Measurements from ENCODE around the gene FAH. TPM values are rescaled to one million over a fixed set of nuclear protein-coding genes. Genes with fewer than 3 reads are reported as not detected.

FAH gene
- total and polyA plus RNA-seq, 8 donors = 7.6 to 40.6 (median 18.9) TPM

DNA sequence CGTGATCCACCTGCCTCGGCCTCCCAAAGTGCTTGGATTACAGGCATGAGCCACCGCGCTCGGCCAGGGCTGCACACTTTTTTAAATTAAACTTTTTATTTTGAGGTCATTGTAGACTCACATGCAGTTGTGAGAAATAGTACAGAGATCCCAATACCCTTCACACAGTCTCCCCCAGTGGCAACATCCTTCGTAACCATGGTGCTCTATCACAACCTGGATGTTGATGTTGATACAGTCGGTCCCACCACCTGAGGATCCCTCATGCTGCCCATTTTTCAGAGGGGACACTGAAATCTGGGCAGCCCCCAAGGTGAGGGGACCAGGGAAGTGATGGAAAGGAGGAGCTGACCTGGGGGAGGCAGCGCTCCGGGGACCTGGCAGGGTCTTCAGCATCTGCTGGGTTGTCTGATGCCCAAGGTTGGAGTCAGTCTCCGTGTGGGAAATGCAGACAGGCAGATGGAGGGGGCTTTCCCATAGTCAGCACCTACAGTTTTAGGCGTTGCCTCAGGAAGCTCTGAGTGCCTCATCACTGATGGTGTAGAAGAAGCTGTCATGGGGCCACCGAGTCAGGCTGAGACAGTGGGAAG is 17.1 kb downstream of the FAH start:
- no peak for DNase-seq
- H3K27me3 ChIP-seq = no peaks in the 10 kb centered on the region
- H3K4me3 ChIP-seq = no peak overlapping the region
- H3K27ac ChIP-seq = no peak overlapping the region
- no peaks in the 10 kb centered on the region for H3K9me3 ChIP-seq
- peaks cover 0 to 17% (median 8%) of the 10 kb centered on the region in 4 donors for H3K4me1 ChIP-seq
- intact Hi-C loops (cut with DNase I; ENCODE audit: low total_unique reads) = no loop called here
- 91 to 98% (median 94%) methylated on average over 10 to 12 of the region's 12 CpGs for WGBS, 5 donors
- TF ChIP-seq EP300 (IDR thresholded peaks at IDR 0.05) = no peak
- TF ChIP-seq, protein P1, sequence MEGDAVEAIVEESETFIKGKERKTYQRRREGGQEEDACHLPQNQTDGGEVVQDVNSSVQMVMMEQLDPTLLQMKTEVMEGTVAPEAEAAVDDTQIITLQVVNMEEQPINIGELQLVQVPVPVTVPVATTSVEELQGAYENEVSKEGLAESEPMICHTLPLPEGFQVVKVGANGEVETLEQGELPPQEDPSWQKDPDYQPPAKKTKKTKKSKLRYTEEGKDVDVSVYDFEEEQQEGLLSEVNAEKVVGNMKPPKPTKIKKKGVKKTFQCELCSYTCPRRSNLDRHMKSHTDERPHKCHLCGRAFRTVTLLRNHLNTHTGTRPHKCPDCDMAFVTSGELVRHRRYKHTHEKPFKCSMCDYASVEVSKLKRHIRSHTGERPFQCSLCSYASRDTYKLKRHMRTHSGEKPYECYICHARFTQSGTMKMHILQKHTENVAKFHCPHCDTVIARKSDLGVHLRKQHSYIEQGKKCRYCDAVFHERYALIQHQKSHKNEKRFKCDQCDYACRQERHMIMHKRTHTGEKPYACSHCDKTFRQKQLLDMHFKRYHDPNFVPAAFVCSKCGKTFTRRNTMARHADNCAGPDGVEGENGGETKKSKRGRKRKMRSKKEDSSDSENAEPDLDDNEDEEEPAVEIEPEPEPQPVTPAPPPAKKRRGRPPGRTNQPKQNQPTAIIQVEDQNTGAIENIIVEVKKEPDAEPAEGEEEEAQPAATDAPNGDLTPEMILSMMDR (IDR thresholded peaks at IDR 0.05) = no peak
- TF ChIP-seq POLR2A (IDR thresholded peaks at IDR 0.05) = no peak
- TF ChIP-seq POLR2AphosphoS5 (IDR thresholded peaks at IDR 0.05) = no peak
- H3K36me3 ChIP-seq = peaks cover 0 to 50% (median 25%) of the 10 kb centered on the region in 4 donors

DNA sequence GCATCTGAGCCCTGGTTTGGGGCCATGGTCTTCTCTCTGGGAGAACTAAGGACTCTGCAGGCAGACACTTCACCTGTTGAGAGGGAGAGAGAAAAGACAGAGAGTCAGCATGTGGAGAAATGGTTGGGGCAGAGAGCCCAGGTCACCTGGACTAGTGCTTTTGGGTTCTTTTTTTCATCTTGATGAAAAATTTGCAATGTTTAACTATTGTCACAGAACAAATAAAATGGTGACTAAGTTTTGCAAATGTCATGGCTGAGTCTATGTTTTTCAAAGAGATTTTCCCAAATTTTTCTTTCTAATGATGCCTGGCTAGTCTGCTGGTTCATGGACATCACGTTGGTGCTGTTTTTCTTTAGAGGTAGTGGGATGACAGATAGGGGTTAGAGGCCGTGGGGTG is 17.8 kb downstream of the FAH start:
- intact Hi-C loops (cut with DNase I; ENCODE audit: low total_unique reads) = no loop called here
- WGBS, 5 donors = 90 to 95% (median 92%) methylated on average over 2 of the region's 2 CpGs
- Histone ChIP-seq H3K4me3 (no peak overlapping the region), H3K4me1 (peaks cover 0 to 17% (median 8%) of the 10 kb centered on the region in 4 donors), H3K27ac (no peak overlapping the region), H3K27me3 (no peaks in the 10 kb centered on the region), H3K36me3 (peaks cover 0 to 58% (median 28%) of the 10 kb centered on the region in 4 donors), H3K9me3 (no peaks in the 10 kb centered on the region)
- no peak for TF ChIP-seq EP300 (IDR thresholded peaks at IDR 0.05)
- TF ChIP-seq, protein P1 (IDR thresholded peaks at IDR 0.05) = no peak
- no peak for TF ChIP-seq POLR2A (IDR thresholded peaks at IDR 0.05)
- no peak for TF ChIP-seq POLR2AphosphoS5 (IDR thresholded peaks at IDR 0.05)
- no peak for DNase-seq

DNA sequence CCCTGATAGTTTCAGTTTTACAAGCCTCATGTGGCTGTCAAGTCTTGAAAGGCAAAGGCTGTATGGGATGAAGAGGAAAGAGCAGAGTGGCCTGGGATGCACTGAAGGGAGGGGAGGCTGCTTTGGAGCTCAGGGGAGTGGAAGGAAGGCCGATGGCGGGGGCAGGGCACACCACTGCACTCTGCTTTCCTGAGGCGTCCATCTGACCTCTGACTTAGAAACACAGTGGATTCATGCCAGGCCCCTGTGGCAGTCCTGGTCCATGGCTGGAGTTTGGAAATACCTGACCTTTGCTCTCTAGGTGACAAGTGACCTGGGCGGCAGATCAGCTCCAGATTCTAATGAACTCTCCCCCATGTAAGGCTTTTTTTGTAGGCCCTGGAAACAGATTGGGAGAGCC is 19.0 kb downstream of the FAH start:
- intact Hi-C loops (cut with DNase I; ENCODE audit: low total_unique reads) = no loop called here
- Histone ChIP-seq H3K27me3 (no peaks in the 10 kb centered on the region), H3K27ac (no peak overlapping the region), H3K4me1 (peaks cover 0 to 21% (median 10%) of the 10 kb centered on the region in 4 donors), H3K36me3 (peaks cover 0 to 68% (median 29%) of the 10 kb centered on the region in 4 donors), H3K4me3 (no peak overlapping the region), H3K9me3 (no peaks in the 10 kb centered on the region)
- no peak for DNase-seq
- TF ChIP-seq POLR2A (IDR thresholded peaks at IDR 0.05) (no peak), POLR2AphosphoS5 (IDR thresholded peaks at IDR 0.05) (no peak), EP300 (IDR thresholded peaks at IDR 0.05) (no peak)
- TF ChIP-seq, protein P1 (IDR thresholded peaks at IDR 0.05) = no peak
- WGBS, 5 donors = 73 to 85% (median 77%) methylated on average over 4 of the region's 4 CpGs

DNA sequence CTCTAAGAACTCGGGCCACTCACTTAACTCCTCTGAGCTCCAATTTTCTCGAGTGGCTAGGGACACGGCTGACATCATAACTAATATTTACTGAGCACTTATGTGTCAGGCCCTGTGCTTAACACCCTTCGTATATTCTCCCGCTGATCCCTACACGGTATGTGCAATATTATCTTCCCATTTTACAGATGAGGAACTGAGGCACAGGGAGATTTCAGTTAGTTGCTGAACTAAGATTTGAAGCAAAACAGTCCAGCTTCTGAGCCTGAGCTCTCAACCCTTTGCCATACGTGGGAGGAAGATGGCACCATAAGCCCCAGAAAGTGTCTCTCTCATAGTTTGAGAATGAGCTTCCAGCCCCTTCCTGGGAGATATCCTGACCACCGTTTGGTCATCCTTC is 19.6 kb downstream of the FAH start:
- H3K36me3 ChIP-seq = peaks cover 0 to 74% (median 30%) of the 10 kb centered on the region in 4 donors
- H3K27me3 ChIP-seq = no peaks in the 10 kb centered on the region
- DNase-seq = no peak
- H3K9me3 ChIP-seq = no peaks in the 10 kb centered on the region
- intact Hi-C loops (cut with DNase I; ENCODE audit: low total_unique reads) = no loop called here
- TF ChIP-seq, protein P1 (IDR thresholded peaks at IDR 0.05) = no peak
- no peak for TF ChIP-seq POLR2AphosphoS5 (IDR thresholded peaks at IDR 0.05)
- TF ChIP-seq POLR2A (IDR thresholded peaks at IDR 0.05) = no peak
- no peak for TF ChIP-seq EP300 (IDR thresholded peaks at IDR 0.05)
- no peak overlapping the region for H3K4me3 ChIP-seq
- H3K27ac ChIP-seq = no peak overlapping the region
- WGBS, 5 donors = 67 to 87% (median 79%) methylated on average over 8 of the region's 8 CpGs
- peaks cover 0 to 21% (median 10%) of the 10 kb centered on the region in 4 donors for H3K4me1 ChIP-seq
